Hepatocyte (in vitro differentiated cells): ENCODE measurements around the gene PARD3B.

Experiments used
- CTCF ChIP-seq: fragments of 200-600 bp; sonication (generic); IDR thresholded peaks from 2 replicates; pipeline ENCODE4 v1.5.1; 2016; ENCODE audit warnings: antibody characterized with exemption, mild to moderate bottlenecking; ENCODE audit not compliant: poor library complexity
- EZH2 ChIP-seq: fragments of 200-600 bp; sonication (generic); IDR thresholded peaks from 2 replicates; pipeline ENCODE4 v1.6.1; 2016; ENCODE audit warnings: antibody characterized with exemption, mild to moderate bottlenecking, borderline replicate concordance

GRCh38 chr2:204973616-204974015, 428.3 kb downstream of the PARD3B start:
- TF ChIP-seq CTCF: no peak
- TF ChIP-seq EZH2: no peak
